GM11168 (cell line): ENCODE measurements around the gene NSF.
"Not testable (repeated sequence)": the region's sequence is repeated elsewhere in the genome, so short reads cannot be mapped to it uniquely, and the experiment has no call there.

Experiments
- in situ Hi-C: fragments of 300-500 bp; cut with MboI; formaldehyde crosslinking; loops from one replicate; pipeline ENCODE4 v1.12.0; 2022; ENCODE audit warnings: low sequenced_read_pairs; ENCODE audit not compliant: unreplicated experiment

The NSF gene

DNA sequence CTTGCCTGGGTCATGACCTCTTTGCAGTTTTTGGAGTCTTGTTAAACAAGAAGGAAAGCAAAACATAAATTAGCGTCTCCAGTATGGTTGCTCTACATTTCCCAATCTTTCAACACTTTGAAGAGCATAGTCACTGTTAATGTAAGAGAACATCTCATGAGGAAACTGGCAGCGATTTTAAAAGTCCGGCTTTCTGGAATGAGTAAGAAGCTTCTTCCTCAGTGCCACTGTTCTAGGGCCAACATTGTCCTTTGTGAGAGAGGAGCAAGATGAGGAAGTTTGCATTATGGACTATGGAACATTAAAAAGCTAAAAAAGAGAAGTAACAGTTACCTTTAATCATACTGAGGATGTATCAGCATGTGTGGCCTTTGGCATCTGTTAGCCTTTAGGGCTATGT, 154.9 kb downstream of the NSF start:
- in situ Hi-C loops: no loop called here

DNA sequence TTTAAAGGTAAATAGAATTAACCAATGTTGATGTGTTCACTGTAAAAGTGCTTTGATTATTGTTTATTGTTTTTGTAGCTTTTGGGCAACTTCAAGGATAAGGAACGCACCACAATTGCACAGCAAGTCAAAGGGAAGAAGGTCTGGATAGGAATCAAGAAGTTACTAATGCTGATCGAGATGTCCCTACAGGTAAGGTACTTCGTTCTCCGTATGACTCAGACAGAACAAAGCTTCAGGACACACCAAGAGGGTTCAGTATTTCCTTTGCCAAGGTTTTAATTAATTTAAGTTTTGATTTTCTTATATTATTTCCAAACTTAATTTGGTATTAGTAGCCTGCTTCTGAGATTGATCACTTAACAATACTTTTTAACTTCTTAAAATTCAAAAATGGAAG, 161.0 kb downstream of the NSF start:
- in situ Hi-C loops: no loop called here

DNA sequence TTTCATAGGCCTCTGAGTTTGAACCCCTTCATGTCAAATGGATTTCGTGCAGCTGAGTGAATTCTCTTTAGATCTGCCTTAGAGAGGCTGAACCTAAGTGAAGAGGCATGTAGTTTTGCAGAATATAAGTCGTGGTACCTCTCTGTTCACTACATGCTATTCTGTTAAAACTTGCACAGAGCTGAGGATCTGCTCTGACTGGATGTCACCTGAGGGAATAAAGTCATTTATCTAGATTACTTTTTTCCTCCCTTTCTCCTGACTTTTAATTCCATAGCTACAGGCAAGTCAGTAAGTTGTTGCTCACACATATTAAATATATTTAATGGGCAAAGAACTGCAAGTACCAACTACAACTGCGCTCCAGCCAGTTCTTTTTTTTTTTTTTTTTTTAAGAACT, 163.3 kb downstream of the NSF start:
- in situ Hi-C loops: no loop called here

DNA sequence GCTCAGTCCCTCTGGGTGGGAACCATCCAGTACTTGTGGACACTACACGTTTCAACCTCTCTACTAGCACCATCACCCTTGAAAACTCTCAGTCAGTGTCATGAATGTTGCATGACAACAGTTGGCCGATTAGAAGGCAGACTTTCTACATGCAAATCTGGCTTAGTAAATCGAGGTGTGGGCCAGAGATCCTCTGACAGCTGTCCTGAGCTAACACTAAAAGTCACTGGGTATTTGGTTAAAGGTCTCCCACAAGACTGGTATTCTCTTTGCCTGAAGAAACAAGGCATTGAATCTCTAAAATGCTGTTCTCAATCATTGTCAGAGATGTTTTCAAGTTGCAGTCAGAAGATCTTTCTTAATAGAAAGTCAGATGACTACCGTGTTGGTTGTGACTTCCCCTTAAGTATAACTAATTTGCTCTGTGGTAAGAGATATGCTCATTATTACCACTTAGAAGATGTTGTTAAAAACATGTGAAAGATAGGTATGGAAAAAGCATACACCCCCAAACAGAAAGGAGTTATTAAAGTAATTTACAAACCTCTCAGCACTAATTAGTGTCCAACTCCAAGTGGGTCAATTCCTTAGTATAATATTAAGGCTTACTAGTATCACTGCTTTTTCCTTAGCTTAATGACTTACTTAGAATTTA, 165.7 kb downstream of the NSF start:
- in situ Hi-C loops: no loop called here

DNA sequence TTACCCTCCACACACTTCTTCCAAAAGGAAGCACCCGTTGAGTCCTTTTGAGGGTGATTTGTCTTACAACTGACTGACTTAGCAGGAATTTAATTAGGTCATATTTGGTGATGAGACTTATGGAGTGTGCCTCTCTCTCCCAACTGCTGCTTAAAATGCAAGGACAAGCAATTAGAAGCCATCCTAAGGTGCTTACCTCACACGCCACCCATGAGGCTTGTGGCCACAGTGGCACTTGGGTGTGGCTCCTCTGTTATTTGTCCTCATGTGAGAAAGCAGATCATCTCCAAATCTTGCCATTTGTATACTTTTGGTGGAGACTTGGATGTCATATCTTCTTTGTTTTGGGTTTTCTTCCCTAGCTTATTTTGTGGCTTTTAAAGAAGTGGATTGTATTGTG, 166.4 kb downstream of the NSF start:
- in situ Hi-C loops: no loop called here

DNA sequence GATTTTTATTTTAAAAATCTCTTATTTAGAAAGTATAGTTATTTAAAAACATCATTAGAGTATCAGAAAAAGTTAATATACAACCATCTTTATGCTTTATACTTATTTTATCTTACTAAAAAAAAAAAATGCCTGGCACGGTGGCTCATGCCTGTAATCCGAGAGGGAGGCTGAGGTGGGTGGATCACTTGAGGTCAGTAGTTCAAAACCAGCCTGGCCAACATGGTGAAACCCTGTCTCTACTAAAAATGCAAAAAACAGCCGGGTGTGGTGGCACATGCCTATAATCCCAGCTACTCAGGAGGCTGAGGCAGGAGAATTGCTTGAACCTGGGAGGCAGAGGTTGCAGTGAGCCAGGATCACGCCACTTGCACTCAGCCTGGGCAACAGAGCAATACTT, 167.1 kb downstream of the NSF start:
- in situ Hi-C loops: not testable (repeated sequence)

DNA sequence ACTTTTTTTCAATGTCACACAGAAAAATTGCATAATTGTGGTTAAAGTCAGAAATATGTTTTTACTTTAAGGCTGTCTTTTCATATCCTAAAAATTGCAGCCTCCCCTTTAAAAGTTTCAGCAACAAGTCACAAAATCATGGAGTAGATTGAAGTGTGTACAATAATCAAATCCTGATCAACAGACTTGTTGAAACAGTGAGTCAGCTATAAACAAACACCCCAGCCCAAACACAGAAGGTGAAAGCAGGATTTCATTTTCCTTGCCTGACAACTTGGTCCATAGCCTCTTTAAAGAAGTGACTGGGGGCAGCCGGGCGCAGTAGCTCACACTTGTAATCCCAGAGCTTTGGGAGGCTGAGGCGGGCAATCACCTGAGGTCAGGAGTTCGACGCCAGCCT, 168.1 kb downstream of the NSF start:
- in situ Hi-C loops: no loop called here

DNA sequence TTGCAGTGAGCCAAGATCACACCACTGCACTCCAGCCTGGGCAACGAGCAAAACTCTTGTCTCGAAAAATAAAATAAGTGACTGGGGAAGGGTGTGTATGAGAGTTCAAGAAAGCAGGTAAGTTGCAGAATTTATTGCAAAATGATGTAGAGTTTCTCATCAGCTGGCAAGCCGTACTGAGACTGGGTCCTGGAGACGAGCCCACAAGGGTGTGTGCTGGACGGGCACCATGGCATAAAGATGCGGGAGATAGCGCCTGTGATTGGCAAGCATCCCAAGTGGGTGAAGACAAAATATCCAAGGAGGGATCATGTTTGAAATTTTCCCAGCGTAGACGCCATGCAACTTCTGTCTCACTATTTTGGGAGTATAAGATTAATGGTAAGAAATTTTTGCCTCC, 168.7 kb downstream of the NSF start:
- in situ Hi-C loops: no loop called here

DNA sequence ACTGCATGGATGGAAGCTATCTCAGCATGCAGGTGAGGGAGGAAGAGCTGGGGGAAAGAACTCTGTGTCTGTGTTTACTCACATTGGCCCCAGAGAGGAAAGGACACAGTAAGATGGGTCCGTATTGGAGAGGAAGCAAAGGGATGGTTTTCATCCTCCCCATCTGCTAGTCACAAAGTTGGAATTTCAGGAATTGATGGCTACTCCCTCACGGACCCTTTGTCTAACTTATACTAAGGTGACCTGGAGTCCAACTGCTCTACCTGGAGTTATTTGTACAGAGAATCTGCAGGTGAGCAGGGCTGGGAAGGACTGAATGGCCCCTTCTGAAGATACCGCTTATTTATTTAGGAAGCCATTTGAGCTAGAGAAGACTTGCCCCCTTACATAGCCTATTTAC, 172.9 kb downstream of the NSF start:
- in situ Hi-C loops: no loop called here

DNA sequence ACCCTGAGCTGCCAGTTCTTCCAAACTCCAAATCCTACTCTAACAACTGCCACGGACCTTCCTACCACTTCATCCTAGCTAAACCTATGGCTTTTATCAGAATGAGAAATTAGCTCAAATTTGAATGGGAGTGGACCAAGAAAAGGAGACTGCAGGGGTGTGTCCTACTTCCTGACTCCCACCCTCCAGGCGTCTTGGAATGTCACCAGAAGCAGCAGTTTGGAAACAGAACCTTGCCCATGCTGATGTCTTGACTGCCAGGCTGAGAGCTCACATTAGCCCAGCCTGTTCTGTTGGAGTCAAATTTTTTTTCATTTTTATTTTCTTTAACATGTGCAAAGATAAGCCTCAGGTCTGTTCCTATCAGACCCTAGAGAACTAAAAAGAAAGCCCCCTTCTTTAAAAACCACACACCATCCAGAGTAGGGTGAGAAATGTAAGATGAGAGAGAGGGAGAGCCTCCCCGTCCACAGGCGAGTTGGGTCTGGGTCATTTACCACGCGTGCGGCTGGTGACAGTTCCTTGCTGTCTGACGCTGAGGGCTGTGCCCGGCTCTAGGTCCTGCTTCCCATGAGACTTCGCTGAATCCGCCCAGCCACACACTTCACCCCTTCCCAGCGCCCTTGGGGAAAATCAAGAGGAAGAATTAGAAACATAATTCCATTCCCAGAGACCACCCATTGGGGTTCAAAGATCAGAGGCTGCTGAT, 173.7 kb downstream of the NSF start:
- in situ Hi-C loops: no loop called here

DNA sequence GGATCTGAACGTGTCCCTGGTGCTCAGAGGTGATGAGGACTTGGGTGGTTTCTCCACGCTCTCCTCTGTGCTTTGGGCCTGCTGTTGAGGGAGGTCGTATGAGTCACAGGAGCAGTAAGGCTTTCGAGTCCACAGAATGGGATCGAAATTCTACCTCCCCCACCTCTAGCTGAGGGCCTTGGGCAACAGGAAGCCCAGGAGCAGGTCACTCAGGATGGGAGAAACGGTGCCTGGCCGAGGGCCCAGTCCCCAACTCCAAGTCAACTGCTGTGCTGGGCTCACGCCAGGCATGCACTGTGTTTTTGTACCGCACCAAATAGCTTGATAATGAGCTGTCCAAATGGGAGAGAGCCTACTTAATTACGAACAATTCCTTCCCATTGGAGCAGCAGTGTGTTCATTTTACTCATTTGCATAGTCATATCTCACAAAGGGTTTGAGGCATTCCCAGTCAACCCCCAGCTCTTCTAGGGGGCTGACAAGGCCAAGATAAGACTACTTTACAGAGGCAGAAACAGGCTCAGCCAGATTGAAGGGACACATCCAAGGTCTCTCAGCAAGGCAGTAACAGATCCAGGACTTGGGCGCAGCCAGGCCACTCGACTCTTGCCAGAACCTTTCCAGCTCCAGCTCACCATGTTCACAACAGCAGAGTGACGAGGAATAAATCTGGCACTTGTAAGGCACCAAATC, 174.4 kb downstream of the NSF start:
- in situ Hi-C loops: no loop called here

DNA sequence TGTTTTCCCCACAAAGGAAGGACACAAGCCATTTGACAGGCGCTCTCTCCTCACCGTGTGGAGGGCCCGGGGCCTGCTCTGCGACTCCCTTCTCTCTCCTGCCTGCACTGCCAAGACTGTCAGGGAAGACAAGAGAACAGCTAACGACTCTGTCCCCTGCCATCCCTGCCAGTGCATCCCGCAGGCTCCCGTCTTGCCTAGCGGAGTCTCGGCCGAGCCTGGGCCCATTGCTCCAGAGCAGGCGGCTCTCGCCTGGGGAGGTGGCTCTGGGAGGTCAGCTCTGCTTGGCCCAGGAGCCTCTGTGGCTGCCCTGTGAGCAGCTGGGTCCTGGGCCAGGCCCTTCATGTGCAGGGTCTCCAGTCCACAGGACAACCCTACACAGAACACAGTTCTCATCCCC, 175.0 kb downstream of the NSF start:
- in situ Hi-C loops: no loop called here

DNA sequence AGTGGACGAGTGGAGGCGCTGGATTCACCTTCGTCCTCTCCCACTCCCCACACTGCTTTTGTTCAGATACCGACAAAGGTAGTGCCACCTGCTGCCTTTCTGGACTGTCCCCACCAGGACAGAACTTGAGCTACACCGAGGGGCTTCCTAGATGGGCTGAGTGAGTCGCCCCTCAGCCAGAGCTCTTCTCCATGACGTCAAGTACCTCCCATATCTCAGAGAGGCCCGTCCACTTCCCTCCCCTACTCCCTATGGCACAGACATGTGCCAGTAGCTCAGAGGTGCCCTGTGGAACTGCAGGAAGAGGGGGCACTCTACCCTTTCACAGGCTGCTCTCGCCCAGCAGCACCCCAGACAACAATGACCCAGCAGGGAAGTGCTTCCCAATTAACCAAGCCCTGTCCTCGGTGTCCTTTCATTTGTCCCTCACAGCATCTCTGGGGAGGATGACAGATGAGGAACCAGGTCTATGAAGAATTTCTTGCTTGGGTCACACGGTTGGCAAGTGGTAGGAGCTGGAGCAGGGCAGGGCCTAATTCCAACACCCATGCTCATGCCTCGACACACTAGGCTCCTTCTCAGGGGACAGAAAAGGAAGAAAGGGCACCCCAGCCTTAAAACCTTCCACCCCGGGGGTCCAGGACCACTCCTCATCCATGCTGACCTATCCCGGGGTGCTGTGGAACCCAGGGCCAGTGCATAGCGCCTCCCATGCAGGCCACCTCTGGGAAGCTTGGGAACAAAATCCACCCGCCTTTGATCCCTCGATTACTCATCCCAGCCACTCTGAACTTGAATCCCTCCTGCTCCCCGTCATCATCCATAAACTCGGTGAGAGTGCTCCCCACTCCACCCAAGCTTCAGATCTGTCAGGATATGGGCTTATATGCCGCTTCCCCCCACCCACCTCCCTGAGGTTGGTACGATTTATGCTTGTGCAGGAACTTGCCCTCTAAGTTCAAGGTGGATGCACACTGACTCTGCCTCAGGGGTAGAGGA, 176.3 kb downstream of the NSF start:
- in situ Hi-C loops: no loop called here

DNA sequence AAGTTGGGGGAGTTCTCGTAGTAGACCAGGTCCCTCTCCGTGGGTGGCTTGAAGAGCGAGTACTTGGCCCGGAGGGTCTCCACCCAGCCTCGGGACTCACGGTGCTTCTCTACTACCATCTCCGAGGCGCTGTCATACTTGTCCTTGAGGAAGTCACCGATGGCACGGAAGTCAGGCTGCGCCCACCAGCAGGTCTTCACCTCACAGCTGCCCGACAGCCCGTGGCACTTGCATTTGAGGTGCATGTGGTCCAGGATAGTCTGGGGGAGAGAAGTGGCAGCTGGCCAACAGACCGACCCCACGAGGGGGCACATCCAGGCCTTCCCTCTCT, 178.0 kb downstream of the NSF start:
- in situ Hi-C loops: no loop called here

DNA sequence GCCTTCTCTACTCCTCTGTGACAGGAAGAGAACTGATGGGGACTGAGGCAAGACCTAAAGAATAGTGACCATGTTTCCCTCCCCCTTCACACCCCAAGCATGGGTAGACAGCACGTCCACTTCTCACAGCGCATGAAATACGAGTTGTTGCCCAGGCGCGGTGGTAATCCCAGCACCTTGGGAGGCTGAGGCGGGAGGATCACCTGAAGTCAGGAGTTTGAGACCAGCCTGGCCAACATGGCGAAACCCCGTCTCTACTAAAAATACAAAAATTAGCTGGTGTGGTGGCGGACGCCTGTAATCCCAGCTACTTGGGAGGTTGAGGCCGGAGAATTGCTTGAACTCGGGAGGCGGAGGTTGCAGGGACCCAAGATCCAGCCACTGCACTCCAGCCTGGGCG, 178.4 kb downstream of the NSF start:
- in situ Hi-C loops: not testable (repeated sequence)

DNA sequence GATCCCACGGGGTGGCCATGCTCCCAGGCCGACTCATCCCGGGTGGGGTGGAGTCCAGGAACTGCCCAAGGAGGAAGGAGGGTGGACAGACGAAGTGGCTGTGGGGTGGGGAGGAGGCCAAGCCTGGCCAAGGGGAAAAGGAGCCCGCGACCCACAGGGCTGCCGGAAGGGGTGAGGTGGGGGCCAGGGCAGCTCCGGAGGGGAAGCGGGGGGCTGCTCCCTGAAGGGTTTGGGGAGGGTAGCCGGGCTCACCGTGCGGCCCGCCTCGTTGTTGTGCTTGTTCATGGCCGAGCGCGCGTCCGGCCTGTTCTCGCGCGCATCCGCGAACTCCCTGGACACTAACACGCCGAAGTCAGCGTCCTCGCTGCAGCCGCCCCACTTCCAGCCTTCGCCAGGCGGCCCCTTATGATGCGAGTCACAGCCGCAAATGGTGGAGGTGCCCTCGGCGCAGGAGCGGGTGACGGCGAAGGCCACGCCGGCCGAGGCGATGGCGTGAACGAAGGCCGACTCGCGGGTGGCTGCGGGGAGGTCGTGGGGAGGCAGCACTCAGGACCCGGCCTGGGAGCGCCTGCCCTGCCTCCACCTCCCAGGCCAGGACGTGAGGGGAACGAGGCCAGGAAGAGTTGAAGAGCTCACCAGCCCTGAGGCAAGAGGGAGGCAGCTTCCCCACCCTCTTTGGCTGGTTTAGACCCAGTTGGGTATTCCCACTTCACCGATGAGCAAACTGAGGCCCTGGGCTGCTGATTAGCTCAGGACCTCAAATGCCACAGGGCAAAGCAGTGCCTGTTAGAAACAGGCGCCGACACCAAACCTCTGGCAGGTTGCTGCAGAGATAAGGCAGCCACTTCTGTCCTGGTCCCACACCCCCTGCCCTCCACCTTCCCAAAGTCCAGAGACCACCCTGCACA, 179.3 kb downstream of the NSF start:
- in situ Hi-C loops: no loop called here

DNA sequence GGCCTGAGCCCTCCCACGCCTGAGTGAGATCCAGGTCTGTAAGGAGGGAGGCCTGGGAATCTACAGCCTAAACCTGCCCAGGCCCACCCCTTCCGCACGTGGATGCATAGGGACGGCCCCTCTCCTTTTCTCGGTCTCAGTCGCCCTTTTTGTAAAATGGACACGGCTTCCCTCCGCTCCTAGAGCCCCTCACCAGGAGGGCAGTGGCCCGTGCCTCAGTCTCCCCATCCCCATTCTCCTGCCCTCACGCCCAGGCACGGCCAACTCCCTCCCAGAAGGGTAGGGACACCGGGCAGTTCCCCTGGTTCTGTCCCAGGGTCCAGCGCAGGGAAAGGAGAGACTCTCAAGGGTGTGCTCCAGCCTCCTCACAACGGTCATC, 180.0 kb downstream of the NSF start:
- in situ Hi-C loops: no loop called here

DNA sequence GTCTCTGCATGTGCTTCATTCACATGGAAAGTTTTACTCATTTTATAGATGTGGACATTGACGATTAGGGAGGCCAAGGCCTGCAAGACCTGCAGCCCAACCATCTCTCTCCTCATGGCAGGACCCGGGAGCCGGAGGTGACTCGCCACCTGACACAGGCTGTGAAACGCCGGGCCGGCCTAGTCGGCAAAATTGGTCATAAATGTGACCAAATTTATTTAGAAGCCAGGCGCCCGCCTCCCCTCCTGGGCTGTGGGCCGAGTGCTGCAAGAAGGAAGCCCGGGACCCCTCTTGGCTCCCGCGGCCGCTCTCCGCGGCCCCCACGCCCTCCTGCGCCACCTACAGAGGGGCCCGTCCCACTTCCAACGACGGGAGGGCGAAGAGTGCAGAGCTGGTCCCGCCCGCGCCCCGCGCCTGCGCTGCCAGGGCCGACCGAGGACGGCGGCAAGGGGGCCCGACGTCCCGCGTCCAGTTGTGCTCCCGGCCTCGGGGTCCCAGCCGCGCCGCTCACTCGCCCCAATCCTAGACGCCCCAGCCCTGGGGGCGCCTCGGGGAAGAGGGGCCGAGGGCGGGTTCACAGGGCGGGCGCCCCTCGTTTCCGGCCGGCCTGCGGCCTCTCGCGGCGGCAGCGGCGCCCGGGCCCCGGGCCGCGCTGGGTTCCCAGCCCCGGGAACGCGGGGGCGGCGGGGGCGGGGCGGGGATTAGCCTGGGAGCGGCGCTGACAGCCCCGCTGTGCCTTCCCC, 180.5 kb downstream of the NSF start:
- in situ Hi-C loops: no loop called here
